ENCODE data around the gene KRT75.

KRT75 gene

DNA sequence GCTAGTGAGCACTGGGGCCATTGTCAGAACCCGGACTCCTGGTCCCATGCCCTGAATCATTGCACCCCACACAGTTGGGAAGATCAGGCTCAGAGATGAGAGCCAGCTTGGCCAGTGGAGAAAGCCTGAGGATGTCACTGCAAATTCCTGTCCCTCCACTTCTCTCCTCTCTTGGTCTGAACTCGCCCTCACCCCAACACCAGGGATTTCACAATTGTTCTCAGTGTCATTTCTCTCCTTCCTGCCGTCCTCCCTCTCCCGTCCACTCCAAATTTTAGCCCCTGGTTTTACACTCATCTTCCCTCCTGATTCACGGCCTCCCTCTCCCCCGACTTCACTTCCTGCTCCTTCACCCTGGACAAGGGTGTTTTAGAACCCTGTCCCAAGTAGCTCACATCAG is 11.1 kb downstream of the KRT75 start:
- TF ChIP-seq, protein P1, sequence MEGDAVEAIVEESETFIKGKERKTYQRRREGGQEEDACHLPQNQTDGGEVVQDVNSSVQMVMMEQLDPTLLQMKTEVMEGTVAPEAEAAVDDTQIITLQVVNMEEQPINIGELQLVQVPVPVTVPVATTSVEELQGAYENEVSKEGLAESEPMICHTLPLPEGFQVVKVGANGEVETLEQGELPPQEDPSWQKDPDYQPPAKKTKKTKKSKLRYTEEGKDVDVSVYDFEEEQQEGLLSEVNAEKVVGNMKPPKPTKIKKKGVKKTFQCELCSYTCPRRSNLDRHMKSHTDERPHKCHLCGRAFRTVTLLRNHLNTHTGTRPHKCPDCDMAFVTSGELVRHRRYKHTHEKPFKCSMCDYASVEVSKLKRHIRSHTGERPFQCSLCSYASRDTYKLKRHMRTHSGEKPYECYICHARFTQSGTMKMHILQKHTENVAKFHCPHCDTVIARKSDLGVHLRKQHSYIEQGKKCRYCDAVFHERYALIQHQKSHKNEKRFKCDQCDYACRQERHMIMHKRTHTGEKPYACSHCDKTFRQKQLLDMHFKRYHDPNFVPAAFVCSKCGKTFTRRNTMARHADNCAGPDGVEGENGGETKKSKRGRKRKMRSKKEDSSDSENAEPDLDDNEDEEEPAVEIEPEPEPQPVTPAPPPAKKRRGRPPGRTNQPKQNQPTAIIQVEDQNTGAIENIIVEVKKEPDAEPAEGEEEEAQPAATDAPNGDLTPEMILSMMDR (IDR thresholded peaks at IDR 0.05), result no peak

DNA sequence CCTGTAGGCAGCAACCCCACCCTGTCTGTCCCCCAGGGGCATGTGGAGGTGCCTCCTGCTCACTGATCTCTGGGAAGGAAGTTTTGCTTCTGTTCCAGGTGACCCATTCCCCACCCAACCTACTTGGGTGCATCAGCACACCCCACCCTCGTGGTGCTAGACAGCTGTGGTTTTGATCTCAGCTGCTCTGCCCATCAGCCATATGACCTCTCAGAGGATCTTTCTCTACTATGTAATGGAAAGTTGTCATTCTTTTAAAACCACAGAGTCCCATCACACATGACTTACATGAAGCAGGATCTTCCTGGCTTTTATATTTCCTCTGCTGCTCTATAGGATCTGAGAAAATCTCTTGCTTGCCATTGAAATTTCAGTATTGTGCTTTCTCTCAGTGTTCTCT is 14.5 kb downstream of the KRT75 start:
- TF ChIP-seq, protein P1 (IDR thresholded peaks at IDR 0.05), result no peak

- TF ChIP-seq, protein P1 (IDR thresholded peaks at IDR 0.05), result no peak
Observed at GRCh38 chr12:52418576-52419110, 15.5 kb downstream of the KRT75 start.

GRCh38 chr12:52417740-52418139 is 16.4 kb downstream of the KRT75 start:
- TF ChIP-seq, protein P1 (IDR thresholded peaks at IDR 0.05), result no peak

DNA sequence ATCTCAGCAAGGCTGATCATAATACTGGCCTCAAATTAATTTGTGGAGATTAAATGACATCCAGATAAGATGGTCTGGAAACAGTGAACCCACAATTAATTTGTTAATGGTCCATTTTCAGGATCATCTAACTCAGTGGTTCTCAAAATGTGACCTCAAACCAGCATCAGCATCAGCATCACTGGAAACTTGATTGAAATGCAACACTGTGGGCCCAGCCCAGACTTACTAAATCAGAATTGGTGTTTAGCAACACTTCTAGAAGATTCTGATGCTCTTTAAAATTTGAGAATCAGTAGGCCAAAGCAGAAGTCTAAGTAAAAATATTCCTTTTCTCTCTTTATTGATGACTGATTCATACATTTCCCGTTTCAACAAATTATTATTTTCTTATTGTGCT is 17.4 kb downstream of the KRT75 start:
- TF ChIP-seq, protein P1 (IDR thresholded peaks at IDR 0.05), result no peak

DNA sequence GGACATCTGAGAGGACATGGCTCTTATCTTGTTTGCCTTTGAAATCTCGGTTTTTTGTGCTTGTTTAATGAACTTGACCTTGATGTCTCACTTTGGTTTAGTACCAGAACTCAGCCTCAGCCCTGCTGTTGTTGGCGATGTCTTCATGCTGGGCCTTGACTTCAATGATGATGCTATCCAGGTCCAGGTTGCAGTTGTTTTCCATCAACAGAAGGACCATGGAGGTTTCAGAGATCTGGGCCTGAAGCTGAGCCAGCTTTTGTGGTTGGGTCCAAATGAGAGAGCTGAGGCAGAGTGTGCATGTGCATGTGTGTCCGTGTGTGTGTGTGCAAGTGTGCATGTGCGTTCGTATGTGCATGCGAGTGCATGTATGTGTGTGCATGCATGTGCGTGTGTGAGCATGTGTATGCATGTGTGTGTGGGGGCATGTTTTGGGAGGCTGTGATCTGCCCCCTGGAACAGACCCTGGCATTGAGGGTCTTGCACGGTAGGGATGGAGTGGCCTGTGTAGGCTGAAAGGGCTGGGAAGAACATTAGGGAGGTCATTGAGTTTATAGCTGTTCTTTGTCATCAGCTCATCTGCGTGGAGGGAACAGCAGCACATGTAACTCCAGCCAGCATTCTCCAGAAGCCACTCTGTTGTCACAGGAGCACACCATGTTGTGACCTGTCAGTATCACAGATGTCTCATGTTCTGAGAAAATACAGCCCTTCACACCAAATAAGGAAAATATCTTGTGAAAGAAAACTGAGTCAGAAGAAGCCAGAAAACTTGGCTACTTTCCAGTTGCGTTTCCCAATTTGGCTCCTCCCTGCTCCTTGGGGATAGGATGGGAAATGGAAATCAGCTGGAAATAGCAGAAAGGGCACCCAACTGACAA is 18.1 kb downstream of the KRT75 start:
- TF ChIP-seq, protein P1 (IDR thresholded peaks at IDR 0.05), result no peak

- TF ChIP-seq, protein P1 (IDR thresholded peaks at IDR 0.05), result no peak
Observed at GRCh38 chr12:52414936-52415335, 19.2 kb downstream of the KRT75 start.

Measured in LNCAP (cell line).